GM23338 (cell line): ENCODE results near the gene VPS50.

Experiments used
- POLR2AphosphoS5 ChIP-seq: IDR thresholded peaks from 2 replicates; pipeline ENCODE4 v1.6.1; 2016; ENCODE audit warnings: antibody characterized with exemption, low read depth
- ZNF331 ChIP-seq: fragments of 250-450 bp; sonication (Bioruptor Pico); IDR thresholded peaks from 2 replicates; pipeline ENCODE4 v1.5.0; 2020; ENCODE audit warnings: low read depth, mild to moderate bottlenecking, moderate library complexity
- TF ChIP-seq, protein P1 (sequence below), 2 experiments: fragments of 200-600 bp in 1 of 2; sonication (generic) in 1 of 2; conservative IDR thresholded peaks; 2 replicates each; pipeline versions ENCODE4 v1.5.1 to v1.6.1; 2016 to 2017; ENCODE audit warnings: antibody characterized with exemption in 2 of 2, low read depth in 2 of 2, mild to moderate bottlenecking in 2 of 2, moderate library complexity in 1 of 2
- TF ChIP-seq, protein P2 (sequence below): IDR thresholded peaks from one replicate; pipeline ENCODE4 v1.6.1; 2018; ENCODE audit warnings: antibody characterized with exemption; ENCODE audit not compliant: unreplicated experiment

DNA sequence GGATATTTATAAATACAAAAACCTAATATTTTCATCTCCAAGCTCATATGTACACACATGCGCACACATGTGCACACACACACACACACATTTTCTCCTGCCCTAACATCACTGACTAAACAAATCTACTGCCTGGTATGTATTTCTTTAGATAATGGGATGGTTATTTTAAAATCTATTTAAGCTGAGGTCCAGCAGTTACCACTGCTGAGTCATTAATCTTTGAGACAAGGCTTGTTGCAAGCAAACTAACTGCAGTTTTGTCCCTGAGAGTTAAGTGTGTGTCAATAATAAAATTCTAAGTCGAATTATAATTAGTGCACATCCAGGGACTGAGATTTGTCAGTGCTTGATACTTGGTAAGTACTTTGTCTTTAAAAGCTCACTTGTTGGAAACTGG, 135.1 kb downstream of the VPS50 start:
- TF ChIP-seq POLR2AphosphoS5 (no peak), ZNF331 (CRISPR knock-in tag) (no peak)
- TF ChIP-seq, protein P1, sequence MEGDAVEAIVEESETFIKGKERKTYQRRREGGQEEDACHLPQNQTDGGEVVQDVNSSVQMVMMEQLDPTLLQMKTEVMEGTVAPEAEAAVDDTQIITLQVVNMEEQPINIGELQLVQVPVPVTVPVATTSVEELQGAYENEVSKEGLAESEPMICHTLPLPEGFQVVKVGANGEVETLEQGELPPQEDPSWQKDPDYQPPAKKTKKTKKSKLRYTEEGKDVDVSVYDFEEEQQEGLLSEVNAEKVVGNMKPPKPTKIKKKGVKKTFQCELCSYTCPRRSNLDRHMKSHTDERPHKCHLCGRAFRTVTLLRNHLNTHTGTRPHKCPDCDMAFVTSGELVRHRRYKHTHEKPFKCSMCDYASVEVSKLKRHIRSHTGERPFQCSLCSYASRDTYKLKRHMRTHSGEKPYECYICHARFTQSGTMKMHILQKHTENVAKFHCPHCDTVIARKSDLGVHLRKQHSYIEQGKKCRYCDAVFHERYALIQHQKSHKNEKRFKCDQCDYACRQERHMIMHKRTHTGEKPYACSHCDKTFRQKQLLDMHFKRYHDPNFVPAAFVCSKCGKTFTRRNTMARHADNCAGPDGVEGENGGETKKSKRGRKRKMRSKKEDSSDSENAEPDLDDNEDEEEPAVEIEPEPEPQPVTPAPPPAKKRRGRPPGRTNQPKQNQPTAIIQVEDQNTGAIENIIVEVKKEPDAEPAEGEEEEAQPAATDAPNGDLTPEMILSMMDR (conservative IDR thresholded peaks at IDR 0.05; ENCODE audit: low read depth in 2 of 2) = no peak
- TF ChIP-seq, protein P2, sequence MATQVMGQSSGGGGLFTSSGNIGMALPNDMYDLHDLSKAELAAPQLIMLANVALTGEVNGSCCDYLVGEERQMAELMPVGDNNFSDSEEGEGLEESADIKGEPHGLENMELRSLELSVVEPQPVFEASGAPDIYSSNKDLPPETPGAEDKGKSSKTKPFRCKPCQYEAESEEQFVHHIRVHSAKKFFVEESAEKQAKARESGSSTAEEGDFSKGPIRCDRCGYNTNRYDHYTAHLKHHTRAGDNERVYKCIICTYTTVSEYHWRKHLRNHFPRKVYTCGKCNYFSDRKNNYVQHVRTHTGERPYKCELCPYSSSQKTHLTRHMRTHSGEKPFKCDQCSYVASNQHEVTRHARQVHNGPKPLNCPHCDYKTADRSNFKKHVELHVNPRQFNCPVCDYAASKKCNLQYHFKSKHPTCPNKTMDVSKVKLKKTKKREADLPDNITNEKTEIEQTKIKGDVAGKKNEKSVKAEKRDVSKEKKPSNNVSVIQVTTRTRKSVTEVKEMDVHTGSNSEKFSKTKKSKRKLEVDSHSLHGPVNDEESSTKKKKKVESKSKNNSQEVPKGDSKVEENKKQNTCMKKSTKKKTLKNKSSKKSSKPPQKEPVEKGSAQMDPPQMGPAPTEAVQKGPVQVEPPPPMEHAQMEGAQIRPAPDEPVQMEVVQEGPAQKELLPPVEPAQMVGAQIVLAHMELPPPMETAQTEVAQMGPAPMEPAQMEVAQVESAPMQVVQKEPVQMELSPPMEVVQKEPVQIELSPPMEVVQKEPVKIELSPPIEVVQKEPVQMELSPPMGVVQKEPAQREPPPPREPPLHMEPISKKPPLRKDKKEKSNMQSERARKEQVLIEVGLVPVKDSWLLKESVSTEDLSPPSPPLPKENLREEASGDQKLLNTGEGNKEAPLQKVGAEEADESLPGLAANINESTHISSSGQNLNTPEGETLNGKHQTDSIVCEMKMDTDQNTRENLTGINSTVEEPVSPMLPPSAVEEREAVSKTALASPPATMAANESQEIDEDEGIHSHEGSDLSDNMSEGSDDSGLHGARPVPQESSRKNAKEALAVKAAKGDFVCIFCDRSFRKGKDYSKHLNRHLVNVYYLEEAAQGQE = no peak
